ENCODE data around the gene SKAP2.

DNA sequence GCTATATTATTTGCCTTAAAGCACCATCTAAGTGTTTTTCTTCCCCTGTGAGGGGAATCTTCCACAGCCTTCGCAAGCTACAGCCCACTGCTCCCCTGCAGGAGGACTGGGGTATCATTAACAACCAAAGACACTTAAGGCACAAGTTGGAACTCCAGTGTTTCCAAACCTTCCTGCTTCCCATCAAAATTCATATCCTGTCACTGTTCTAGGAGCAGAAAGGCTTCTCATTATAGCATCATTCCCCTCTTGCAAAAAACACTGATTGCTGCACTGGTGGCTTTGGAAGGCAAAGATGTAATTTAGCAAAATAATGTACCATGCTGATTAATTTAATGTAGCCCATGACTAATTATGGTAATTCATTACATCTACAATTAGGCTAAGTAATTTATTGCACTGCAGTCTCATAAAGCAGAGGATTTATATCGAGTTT lies 207.2 kb downstream of the SKAP2 start:
- TF ChIP-seq POLR2A (IDR thresholded peaks at IDR 0.05) = no peak
- TF ChIP-seq, protein P1, sequence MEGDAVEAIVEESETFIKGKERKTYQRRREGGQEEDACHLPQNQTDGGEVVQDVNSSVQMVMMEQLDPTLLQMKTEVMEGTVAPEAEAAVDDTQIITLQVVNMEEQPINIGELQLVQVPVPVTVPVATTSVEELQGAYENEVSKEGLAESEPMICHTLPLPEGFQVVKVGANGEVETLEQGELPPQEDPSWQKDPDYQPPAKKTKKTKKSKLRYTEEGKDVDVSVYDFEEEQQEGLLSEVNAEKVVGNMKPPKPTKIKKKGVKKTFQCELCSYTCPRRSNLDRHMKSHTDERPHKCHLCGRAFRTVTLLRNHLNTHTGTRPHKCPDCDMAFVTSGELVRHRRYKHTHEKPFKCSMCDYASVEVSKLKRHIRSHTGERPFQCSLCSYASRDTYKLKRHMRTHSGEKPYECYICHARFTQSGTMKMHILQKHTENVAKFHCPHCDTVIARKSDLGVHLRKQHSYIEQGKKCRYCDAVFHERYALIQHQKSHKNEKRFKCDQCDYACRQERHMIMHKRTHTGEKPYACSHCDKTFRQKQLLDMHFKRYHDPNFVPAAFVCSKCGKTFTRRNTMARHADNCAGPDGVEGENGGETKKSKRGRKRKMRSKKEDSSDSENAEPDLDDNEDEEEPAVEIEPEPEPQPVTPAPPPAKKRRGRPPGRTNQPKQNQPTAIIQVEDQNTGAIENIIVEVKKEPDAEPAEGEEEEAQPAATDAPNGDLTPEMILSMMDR (IDR thresholded peaks at IDR 0.05) = no peak
